HL-60 (cell line): ENCODE results near the gene COBL.

Experiments used
- GABPA ChIP-seq: IDR thresholded peaks from 2 replicates; pipeline ENCODE4 v1.6.1; 2012; ENCODE audit warnings: low read depth
- POLR2AphosphoS5 ChIP-seq: IDR thresholded peaks from 2 replicates; pipeline ENCODE4 v1.6.1; 2012; ENCODE audit warnings: low read depth
- SPI1 ChIP-seq: IDR thresholded peaks from 2 replicates; pipeline ENCODE4 v1.6.1; 2012; ENCODE audit warnings: low read depth, mild to moderate bottlenecking, borderline replicate concordance
- TF ChIP-seq, protein P1 (sequence below): IDR thresholded peaks from one replicate; pipeline ENCODE4 v1.5.1; 2011; ENCODE audit warnings: low read length, control low read depth, inconsistent platforms; ENCODE audit not compliant: insufficient read depth

DNA sequence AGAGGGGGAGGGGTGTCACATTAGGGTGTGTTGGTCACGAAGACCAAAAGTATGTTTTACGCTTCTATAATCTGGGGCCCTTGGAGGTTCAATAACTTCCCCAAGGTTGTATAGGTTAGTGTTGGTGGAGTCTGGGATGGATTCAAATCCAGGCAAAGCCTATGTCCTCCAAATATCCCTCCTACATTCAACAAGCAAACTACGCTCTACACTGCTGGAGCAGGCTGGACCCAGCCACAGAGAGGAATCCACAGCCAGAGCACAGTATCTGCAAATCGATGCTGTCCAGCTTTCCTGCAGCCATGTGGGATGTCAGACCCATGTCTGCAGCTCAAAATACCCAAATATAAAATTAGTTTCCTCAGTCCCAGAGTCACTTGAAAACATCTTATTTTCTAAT lies 198.0 kb downstream of the COBL start:
- TF ChIP-seq POLR2AphosphoS5 (no peak), GABPA (no peak), SPI1 (no peak)
- TF ChIP-seq, protein P1, sequence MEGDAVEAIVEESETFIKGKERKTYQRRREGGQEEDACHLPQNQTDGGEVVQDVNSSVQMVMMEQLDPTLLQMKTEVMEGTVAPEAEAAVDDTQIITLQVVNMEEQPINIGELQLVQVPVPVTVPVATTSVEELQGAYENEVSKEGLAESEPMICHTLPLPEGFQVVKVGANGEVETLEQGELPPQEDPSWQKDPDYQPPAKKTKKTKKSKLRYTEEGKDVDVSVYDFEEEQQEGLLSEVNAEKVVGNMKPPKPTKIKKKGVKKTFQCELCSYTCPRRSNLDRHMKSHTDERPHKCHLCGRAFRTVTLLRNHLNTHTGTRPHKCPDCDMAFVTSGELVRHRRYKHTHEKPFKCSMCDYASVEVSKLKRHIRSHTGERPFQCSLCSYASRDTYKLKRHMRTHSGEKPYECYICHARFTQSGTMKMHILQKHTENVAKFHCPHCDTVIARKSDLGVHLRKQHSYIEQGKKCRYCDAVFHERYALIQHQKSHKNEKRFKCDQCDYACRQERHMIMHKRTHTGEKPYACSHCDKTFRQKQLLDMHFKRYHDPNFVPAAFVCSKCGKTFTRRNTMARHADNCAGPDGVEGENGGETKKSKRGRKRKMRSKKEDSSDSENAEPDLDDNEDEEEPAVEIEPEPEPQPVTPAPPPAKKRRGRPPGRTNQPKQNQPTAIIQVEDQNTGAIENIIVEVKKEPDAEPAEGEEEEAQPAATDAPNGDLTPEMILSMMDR: no peak
